Measurements from ENCODE around the gene SELENOK.

Gene SELENOK

GRCh38 chr3:53856964-53857363 is 34.7 kb downstream of the SELENOK start:
- 85 to 90% methylated on average over 4 of the region's 7 CpGs for WGBS, 2 experiments (ENCODE audit: insufficient coverage in 2 of 2)
- Histone ChIP-seq H3K36me3 (ENCODE audit: control insufficient read depth, insufficient read depth, low read length) (peaks cover 30% of the 10 kb centered on the region), H3K9me3 (ENCODE audit: control insufficient read depth, low read length) (no peaks in the 10 kb centered on the region), H3K4me1 (ENCODE audit: control insufficient read depth, insufficient read depth, low read length, poor library complexity, severe bottlenecking) (no peaks in the 10 kb centered on the region), H3K4me3 (ENCODE audit: extremely low read depth, insufficient read depth, low read length, poor library complexity, severe bottlenecking) (no peak overlapping the region), H3K27ac (ENCODE audit: low read depth, low read length, severe bottlenecking) (no peak overlapping the region)

GRCh38 chr3:53850895-53851294 is 40.8 kb downstream of the SELENOK start:
- Histone ChIP-seq H3K4me1 (ENCODE audit: control insufficient read depth, insufficient read depth, low read length, poor library complexity, severe bottlenecking) (no peaks in the 10 kb centered on the region), H3K4me3 (ENCODE audit: extremely low read depth, insufficient read depth, low read length, poor library complexity, severe bottlenecking) (no peak overlapping the region), H3K9me3 (ENCODE audit: control insufficient read depth, low read length) (no peaks in the 10 kb centered on the region), H3K27ac (ENCODE audit: low read depth, low read length, severe bottlenecking) (no peak overlapping the region), H3K36me3 (ENCODE audit: control insufficient read depth, insufficient read depth, low read length) (no peaks in the 10 kb centered on the region)
- 88 to 94% methylated on average over 2 to 4 of the region's 5 CpGs for WGBS, 2 experiments (ENCODE audit: insufficient coverage in 2 of 2)

- no peaks in the 10 kb centered on the region for H3K9me3 ChIP-seq (ENCODE audit: control insufficient read depth, low read length)
- no peaks in the 10 kb centered on the region for H3K4me1 ChIP-seq (ENCODE audit: control insufficient read depth, insufficient read depth, low read length, poor library complexity, severe bottlenecking)
- H3K36me3 ChIP-seq (ENCODE audit: control insufficient read depth, insufficient read depth, low read length) = no peaks in the 10 kb centered on the region
- no peak overlapping the region for H3K27ac ChIP-seq (ENCODE audit: low read depth, low read length, severe bottlenecking)
- H3K4me3 ChIP-seq (ENCODE audit: extremely low read depth, insufficient read depth, low read length, poor library complexity, severe bottlenecking) = no peak overlapping the region
- WGBS, 2 experiments (ENCODE audit: insufficient coverage in 2 of 2) = 95 to 100% methylated on average over 3 to 4 of the region's 7 CpGs
Measured at GRCh38 chr3:53849916-53850315, 41.7 kb downstream of the SELENOK start.

- no peaks in the 10 kb centered on the region for H3K36me3 ChIP-seq (ENCODE audit: control insufficient read depth, insufficient read depth, low read length)
- no peak overlapping the region for H3K27ac ChIP-seq (ENCODE audit: low read depth, low read length, severe bottlenecking)
- H3K4me1 ChIP-seq (ENCODE audit: control insufficient read depth, insufficient read depth, low read length, poor library complexity, severe bottlenecking) = no peaks in the 10 kb centered on the region
- H3K9me3 ChIP-seq (ENCODE audit: control insufficient read depth, low read length) = no peaks in the 10 kb centered on the region
- 76 to 78% methylated on average over 9 to 10 of the region's 10 CpGs for WGBS, 2 experiments (ENCODE audit: insufficient coverage in 2 of 2)
- peak overlapping the region; percentile 50 for H3K4me3 ChIP-seq (ENCODE audit: extremely low read depth, insufficient read depth, low read length, poor library complexity, severe bottlenecking)
Measured at GRCh38 chr3:53846851-53847155, 44.9 kb downstream of the SELENOK start.

- Histone ChIP-seq H3K27ac (ENCODE audit: low read depth, low read length, severe bottlenecking) (no peak within 1 kb of the TSS), H3K4me1 (ENCODE audit: control insufficient read depth, insufficient read depth, low read length, poor library complexity, severe bottlenecking) (no peaks in the 10 kb centered on the region), H3K4me3 (ENCODE audit: extremely low read depth, insufficient read depth, low read length, poor library complexity, severe bottlenecking) (peak within 1 kb of the TSS; percentile 50), H3K9me3 (ENCODE audit: control insufficient read depth, low read length) (no peaks in the 10 kb centered on the region), H3K36me3 (ENCODE audit: control insufficient read depth, insufficient read depth, low read length) (no peaks in the 10 kb centered on the region)
- 5 to 6% methylated on average over 72 to 75 of the region's 91 CpGs for WGBS, 2 experiments (ENCODE audit: insufficient coverage in 2 of 2)
Measured at GRCh38 chr3:53846134-53846850, 45.4 kb downstream of the SELENOK start, which contains the start of the genes CHDH and IL17RB. Gene CHDH (minus strand): TSS chr3:53846419. CDS start chr3:53824008, 22,411 bp downstream. Gene IL17RB (plus strand): TSS chr3:53846568. CDS start chr3:53846589, 21 bp downstream.

- H3K27ac ChIP-seq (ENCODE audit: low read depth, low read length, severe bottlenecking) = no peak overlapping the region
- peak overlapping the region; percentile 50 for H3K4me3 ChIP-seq (ENCODE audit: extremely low read depth, insufficient read depth, low read length, poor library complexity, severe bottlenecking)
- no peaks in the 10 kb centered on the region for H3K36me3 ChIP-seq (ENCODE audit: control insufficient read depth, insufficient read depth, low read length)
- no peaks in the 10 kb centered on the region for H3K4me1 ChIP-seq (ENCODE audit: control insufficient read depth, insufficient read depth, low read length, poor library complexity, severe bottlenecking)
- no peaks in the 10 kb centered on the region for H3K9me3 ChIP-seq (ENCODE audit: control insufficient read depth, low read length)
- WGBS, 2 experiments (ENCODE audit: insufficient coverage in 2 of 2) = 1 to 2% methylated on average over 25 to 26 of the region's 34 CpGs
Measured at GRCh38 chr3:53845881-53846133, 45.9 kb downstream of the SELENOK start.

GRCh38 chr3:53845103-53845880 is 46.4 kb downstream of the SELENOK start:
- 19% methylated on average over 25 of the region's 25 CpGs for WGBS, 2 experiments (ENCODE audit: insufficient coverage in 2 of 2)
- H3K9me3 ChIP-seq (ENCODE audit: control insufficient read depth, low read length) = no peaks in the 10 kb centered on the region
- H3K36me3 ChIP-seq (ENCODE audit: control insufficient read depth, insufficient read depth, low read length) = no peaks in the 10 kb centered on the region
- H3K27ac ChIP-seq (ENCODE audit: low read depth, low read length, severe bottlenecking) = no peak overlapping the region
- no peaks in the 10 kb centered on the region for H3K4me1 ChIP-seq (ENCODE audit: control insufficient read depth, insufficient read depth, low read length, poor library complexity, severe bottlenecking)
- H3K4me3 ChIP-seq (ENCODE audit: extremely low read depth, insufficient read depth, low read length, poor library complexity, severe bottlenecking) = peak overlapping the region; percentile 50

- H3K27ac ChIP-seq (ENCODE audit: low read depth, low read length, severe bottlenecking) = no peak overlapping the region
- no peaks in the 10 kb centered on the region for H3K9me3 ChIP-seq (ENCODE audit: control insufficient read depth, low read length)
- no peaks in the 10 kb centered on the region for H3K36me3 ChIP-seq (ENCODE audit: control insufficient read depth, insufficient read depth, low read length)
- 93 to 95% methylated on average over 7 to 8 of the region's 9 CpGs for WGBS, 2 experiments (ENCODE audit: insufficient coverage in 2 of 2)
- no peaks in the 10 kb centered on the region for H3K4me1 ChIP-seq (ENCODE audit: control insufficient read depth, insufficient read depth, low read length, poor library complexity, severe bottlenecking)
- H3K4me3 ChIP-seq (ENCODE audit: extremely low read depth, insufficient read depth, low read length, poor library complexity, severe bottlenecking) = no peak overlapping the region
Measured at GRCh38 chr3:53844262-53845102, 47.2 kb downstream of the SELENOK start.

- Histone ChIP-seq H3K9me3 (ENCODE audit: control insufficient read depth, low read length) (no peaks in the 10 kb centered on the region), H3K27ac (ENCODE audit: low read depth, low read length, severe bottlenecking) (no peak overlapping the region), H3K4me3 (ENCODE audit: extremely low read depth, insufficient read depth, low read length, poor library complexity, severe bottlenecking) (no peak overlapping the region), H3K36me3 (ENCODE audit: control insufficient read depth, insufficient read depth, low read length) (no peaks in the 10 kb centered on the region), H3K4me1 (ENCODE audit: control insufficient read depth, insufficient read depth, low read length, poor library complexity, severe bottlenecking) (no peaks in the 10 kb centered on the region)
- 85 to 86% methylated on average over 7 to 8 of the region's 10 CpGs for WGBS, 2 experiments (ENCODE audit: insufficient coverage in 2 of 2)
Measured at GRCh38 chr3:53843195-53844177, 48.2 kb downstream of the SELENOK start.

All from mesodermal cell (in vitro differentiated cells).